T-helper 2 cell (primary cell): Measurements from ENCODE around the gene DIPK1A.
A peak's percentile ranks its signal among the peaks of the same experiment; 100 is the strongest.

Experiments used
- DNase-seq, 5 experiments: peaks; one replicate each; pipeline versions ENCODE4 v3.0.0 to v3.0.0-alpha.2; 2012 to 2022
- total RNA-seq, 2 donors: gene quantifications; one replicate each; lab custom pipeline; 2026; lab: John Stamatoyannopoulos, UW

DIPK1A gene
- total RNA-seq: 7.8 to 12.8 reads per million in 2 donors

- DNase-seq: peak; percentile 53 to 90 (median 71)
Observed at GRCh38 chr1:92961131-92961895, at the start of gene DIPK1A. Gene DIPK1A, minus strand, starts transcription at chr1:92961462. Its CDS starts 33 bp downstream, at chr1:92961429.

GRCh38 chr1:93007941-93008577 lies 46.8 kb upstream of the DIPK1A start:
- DNase-seq: no peak

DNA sequence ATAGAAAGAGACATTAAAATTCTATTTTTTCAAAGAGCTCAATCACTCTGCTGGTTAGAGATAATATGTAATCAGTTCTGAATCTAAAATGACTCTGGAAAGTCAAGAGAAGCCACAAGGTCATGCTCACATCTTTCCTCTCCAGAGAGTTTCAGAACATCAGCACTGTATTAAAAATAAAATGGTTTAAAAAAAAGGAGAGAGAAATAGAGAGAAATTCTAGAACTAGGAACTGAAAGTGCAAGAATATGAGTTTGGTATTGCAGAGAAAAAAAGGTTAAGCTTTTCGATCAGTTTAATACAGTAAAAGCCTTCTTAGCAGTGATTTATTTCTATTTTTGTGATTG lies 44.0 kb upstream of the DIPK1A start:
- no peak for DNase-seq

DNA sequence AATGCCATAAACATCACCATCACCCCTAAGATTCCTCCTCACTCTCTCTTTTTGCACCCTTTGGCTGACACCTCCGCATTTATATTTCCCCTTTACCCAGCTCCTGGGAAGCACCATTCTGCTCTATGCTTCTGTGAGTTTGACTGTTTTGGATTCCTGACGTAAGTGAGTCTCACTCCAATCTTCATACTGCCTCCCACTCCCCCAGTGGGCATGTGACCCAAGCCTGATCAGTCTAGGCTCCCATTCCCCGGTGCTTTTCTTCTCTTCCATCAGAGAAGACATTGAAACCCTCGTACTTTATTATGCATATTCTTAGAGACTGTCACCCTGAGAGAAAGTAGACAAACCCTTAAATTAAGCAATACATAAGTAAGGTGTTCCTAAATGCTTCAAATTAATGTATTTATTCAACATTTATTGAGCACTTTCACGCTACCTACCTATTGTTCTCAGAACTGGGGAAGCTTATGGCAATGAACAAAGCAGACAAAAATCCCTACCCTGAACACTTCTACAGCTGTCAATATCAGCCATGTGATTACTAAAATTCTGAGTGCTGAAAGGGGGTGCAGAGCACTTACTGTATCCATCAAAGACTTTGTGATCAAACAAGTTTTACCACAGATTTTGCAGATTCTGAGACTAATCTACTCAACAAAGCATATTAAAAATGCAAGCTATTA lies 43.4 kb upstream of the DIPK1A start:
- no peak for DNase-seq

DNA sequence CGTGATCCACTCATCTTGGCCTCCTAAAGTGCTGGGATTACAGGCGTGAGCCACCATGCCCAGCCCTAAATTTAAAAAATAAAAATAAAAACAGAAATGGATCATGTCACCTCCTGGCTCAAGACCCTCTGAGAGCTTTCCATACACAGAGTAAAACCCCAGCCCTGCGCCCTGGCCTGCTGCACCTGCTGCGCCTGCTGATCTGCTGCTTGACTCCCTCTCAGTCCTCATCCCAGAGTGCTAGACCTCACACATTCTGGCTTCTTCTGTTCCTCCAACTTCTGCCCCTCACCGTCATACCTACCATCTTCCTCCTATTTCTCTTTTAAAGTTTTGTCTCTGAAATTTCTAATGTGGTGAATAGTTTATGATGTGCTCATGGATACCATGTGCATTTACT lies 42.7 kb upstream of the DIPK1A start:
- DNase-seq: no peak

GRCh38 chr1:93002781-93003180 lies 41.5 kb upstream of the DIPK1A start:
- no peak for DNase-seq

GRCh38 chr1:93001893-93002292 lies 40.6 kb upstream of the DIPK1A start:
- DNase-seq: no peak

DNA sequence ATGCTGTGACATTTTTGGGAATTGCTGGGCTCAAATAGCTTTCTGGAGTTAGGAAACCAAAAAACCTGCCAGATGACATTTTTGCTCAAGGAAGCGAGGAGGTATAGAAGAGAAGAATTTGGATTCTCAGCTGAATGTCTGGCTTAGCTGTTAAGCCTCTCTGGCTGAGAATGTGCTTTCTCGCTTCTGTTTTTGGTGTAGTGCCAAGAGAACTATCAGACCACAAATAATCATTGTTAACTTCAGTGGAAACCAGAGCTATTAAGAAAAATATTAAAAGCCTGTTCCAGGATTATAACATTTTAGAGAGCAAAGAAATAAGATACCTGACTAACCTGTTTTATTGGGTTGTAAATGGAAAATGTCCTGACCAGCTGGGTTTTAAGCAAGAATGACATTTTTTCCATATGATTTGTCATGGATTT lies 39.5 kb upstream of the DIPK1A start:
- no peak for DNase-seq

DNA sequence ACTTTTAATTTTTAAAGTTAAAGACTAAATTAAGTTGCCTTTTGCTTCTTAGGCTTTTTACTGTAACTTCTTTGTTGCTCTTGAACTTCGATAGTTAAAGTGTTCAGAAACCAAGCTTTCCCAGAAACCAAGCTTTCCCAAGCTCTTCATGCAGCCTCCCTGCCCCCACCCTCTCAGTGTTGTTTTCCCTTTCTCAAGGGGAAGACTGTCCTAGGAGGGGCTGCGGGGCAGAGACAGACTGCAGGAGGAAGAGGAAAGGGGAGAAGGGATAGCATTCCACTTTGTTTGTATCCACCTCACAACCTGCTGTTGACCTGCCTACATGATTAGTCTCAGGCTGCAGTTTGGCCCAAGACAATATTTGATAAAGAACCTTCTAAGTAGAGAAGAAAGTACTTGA lies 39.0 kb upstream of the DIPK1A start:
- DNase-seq: no peak

DNA sequence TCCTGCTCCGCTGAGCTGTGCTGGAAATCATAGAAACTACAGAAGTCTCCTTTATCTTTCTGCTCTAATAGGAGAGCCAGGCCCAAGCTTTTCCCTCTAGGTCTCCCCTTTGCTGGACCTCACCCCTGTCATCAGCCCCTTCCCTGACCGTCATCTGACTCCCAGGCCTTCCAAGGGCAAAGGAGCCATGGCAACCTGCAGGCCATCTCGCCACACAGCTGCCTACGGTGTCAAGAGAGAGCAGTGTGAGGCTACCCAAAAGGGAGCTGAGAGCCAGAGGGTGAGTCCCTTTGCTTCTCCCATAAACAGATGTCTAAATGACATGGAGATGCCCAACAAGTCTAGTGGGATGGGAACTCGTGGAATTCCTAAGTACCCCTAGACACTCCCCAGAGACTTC lies 37.6 kb upstream of the DIPK1A start:
- DNase-seq: no peak

DNA sequence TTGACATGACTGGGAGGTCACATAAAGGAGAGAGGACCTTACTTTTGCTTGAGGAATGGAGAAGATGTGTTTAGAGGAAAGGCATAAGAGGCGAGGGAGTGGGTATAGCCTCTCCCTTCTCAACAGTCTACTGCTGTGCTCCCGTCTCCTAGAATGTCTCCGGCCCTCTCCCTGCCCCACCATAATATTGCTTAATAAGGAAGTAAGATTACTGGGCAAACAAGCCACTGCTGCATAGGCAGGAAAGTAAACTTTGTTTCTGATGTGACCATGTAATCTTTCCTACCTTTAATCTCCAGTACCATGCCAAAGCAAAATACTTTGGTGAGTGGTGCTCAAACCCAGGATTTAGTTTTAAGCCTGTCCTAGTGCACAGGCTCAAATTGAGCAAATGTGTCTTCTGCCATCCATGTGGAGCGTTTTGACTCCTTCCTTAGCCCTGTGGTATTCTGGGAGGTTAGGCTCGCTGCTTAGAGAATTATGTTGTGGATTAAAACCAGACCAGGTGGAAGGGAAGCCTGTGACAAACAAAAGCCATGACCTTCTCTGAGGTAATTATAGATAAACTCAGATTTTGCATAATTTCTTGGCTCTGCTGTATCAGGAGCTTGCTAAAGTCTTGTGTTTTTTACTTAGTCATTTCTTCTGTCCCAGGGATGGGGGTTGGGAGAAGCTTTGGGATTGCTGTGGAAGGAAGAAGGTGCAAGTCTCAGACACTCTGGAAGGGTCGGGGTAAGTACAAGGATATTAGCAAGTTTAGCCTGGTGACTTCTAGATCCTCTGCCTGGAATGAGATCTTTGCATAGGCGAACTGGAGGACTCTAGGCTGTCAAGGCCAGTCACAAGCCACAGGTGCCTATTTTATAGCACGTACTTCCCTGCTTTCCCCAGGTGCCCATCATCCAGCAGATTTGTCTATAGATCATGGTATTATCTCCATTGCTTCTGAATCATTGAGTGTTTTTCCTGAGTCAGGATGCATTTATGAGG lies 34.5 kb upstream of the DIPK1A start:
- DNase-seq: no peak

GRCh38 chr1:92994105-92994712 lies 32.9 kb upstream of the DIPK1A start:
- DNase-seq: peak in 4 of 5 experiments; percentile 14 to 89 (median 60)

DNA sequence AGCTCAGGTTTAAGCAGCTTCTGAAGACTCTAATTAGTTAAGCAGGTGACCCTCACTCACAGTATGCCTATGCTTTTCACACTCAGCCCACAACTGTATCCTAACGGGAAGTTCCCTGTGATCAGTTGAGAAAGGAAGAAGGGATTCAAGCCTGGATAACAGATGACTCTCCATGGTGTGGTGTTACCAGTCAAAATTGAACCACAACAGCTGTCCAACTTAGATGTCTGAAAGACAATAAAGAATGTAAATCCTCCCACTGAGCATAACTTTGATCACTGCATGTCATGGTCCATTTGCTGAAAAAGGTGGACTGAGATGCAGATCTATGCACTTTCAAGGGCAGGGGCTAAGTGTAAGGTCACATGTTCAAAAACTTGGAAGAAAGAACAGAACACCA lies 32.3 kb upstream of the DIPK1A start:
- DNase-seq: no peak

DNA sequence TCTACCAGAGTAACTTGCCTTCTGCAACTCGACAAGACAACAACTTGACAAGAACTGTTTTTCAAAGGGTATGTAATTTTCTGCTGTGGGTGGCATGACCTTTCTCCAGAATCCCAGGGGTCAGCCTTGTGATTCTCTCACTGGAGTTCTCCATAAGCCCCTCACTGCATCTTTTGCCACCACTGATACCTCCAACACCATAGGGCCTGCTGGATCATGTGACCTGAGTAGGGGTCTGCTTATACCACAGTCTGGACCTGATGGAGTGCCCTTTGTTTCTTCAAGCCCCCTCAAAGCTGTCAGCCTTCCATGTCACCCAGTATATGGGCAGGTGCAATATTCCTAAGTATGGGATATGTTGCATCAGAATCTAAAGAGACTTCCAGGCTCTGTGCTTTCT lies 31.6 kb upstream of the DIPK1A start:
- DNase-seq: no peak

GRCh38 chr1:92992054-92992453 lies 30.8 kb upstream of the DIPK1A start:
- no peak for DNase-seq

- DNase-seq: peak in 3 of 5 experiments; percentile 6 to 85 (median 41)
Observed at GRCh38 chr1:92990828-92991227, 29.6 kb upstream of the DIPK1A start.

GRCh38 chr1:92989936-92990583 lies 28.8 kb upstream of the DIPK1A start:
- DNase-seq: no peak

DNA sequence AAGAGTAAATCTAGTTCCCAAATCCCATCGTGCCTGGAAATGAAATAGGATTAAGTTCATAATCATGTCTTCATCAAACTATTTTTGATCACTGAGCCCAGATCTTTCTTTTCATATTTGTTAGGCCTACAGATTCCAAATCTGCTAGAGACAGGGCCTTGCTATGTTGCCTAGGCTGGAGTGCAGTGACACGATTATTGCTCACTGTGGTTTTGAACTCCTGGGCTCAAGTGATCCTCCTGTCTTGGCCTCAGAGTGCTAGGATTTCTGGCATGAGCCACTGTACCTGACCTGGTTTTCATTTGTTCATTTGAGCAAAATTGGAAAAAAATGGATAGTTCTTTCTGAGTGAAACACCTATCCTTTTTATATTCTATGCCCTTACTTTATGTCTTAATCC lies 28.0 kb upstream of the DIPK1A start:
- no peak for DNase-seq

- DNase-seq: no peak
Observed at GRCh38 chr1:92987462-92987861, 26.2 kb upstream of the DIPK1A start.

DNA sequence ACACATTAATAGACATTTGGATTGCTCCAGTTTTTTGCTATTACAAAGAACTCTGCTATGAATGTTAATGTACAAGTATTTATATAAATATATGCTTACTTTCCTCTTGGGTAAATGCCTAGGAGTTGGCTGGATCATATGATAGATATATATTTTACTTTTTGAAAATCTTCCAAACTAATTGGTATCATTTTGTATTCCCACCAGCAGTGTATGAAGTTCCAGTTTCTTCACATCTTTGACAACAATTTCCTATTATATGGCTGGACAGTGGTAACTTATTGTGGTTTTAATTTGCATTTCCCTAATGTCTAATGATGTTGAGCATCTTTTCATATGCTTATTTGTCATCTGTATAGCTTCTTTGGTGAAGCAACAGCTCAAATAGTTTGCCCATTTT lies 23.8 kb upstream of the DIPK1A start:
- no peak for DNase-seq
